Stomach smooth muscle (tissue), 2 donors: Measurements from ENCODE around the gene TRPM2.
A peak's percentile ranks its signal among the peaks of the same experiment; 100 is the strongest.

Source experiments
- H3K27ac ChIP-seq: one replicate; pipeline ENCODE4 v1.7.0; 2013; ENCODE audit warnings: mild to moderate bottlenecking, low read length, inconsistent platforms
- H3K27me3 ChIP-seq, 2 donors: one replicate each; pipeline ENCODE4 v1.7.0; 2013; ENCODE audit warnings: low read length in 2 of 2; ENCODE audit not compliant: insufficient read depth in 2 of 2, control insufficient read depth in 1 of 2
- H3K36me3 ChIP-seq, 2 donors: one replicate each; pipeline ENCODE4 v1.7.0; 2013; ENCODE audit warnings: low read length in 2 of 2; ENCODE audit not compliant: control insufficient read depth in 2 of 2, insufficient read depth in 2 of 2
- H3K4me1 ChIP-seq: one replicate; pipeline ENCODE4 v1.7.0; 2013; ENCODE audit warnings: low read length; ENCODE audit not compliant: control insufficient read depth, insufficient read depth
- H3K4me3 ChIP-seq, 2 donors: one replicate each; pipeline ENCODE4 v1.7.0; 2013; ENCODE audit warnings: low read length in 2 of 2
- H3K9ac ChIP-seq, 2 donors: one replicate each; pipeline ENCODE4 v1.7.0; 2013; ENCODE audit warnings: low read length in 2 of 2, mild to moderate bottlenecking in 1 of 2
- H3K9me3 ChIP-seq, 2 donors: one replicate each; pipeline ENCODE4 v1.7.0; 2013; ENCODE audit warnings: low read length in 2 of 2; ENCODE audit not compliant: control insufficient read depth in 2 of 2
- donor health status: healthy.
- donor health status: Pancreatic carcinoma.

TRPM2 gene

GRCh38 chr21:44484498-44485253, 131.3 kb downstream of the TRPM2 start:
- Histone ChIP-seq H3K27ac (no peak overlapping the region), H3K4me3 (no peak overlapping the region), H3K9me3 (no peaks in the 10 kb centered on the region), H3K9ac (no peak overlapping the region), H3K4me1 (no peaks in the 10 kb centered on the region), H3K27me3 (no peaks in the 10 kb centered on the region), H3K36me3 (no peaks in the 10 kb centered on the region)

GRCh38 chr21:44485254-44485793, 131.9 kb downstream of the TRPM2 start:
- Histone ChIP-seq H3K27me3 (no peaks in the 10 kb centered on the region), H3K36me3 (no peaks in the 10 kb centered on the region), H3K9me3 (no peaks in the 10 kb centered on the region), H3K9ac (no peak overlapping the region), H3K4me1 (no peaks in the 10 kb centered on the region), H3K4me3 (peak overlapping the region in 1 of 2 donors; percentile 29), H3K27ac (no peak overlapping the region)

- H3K4me3 ChIP-seq = peak overlapping the region in 1 of 2 donors; percentile 29
- no peaks in the 10 kb centered on the region for H3K4me1 ChIP-seq
- H3K9ac ChIP-seq = no peak overlapping the region
- H3K36me3 ChIP-seq = no peaks in the 10 kb centered on the region
- no peak overlapping the region for H3K27ac ChIP-seq
- no peaks in the 10 kb centered on the region for H3K9me3 ChIP-seq
- no peaks in the 10 kb centered on the region for H3K27me3 ChIP-seq
These were observed 132.4 kb downstream of the TRPM2 start for GRCh38 chr21:44485796-44486195.

- H3K4me1 ChIP-seq = no peaks in the 10 kb centered on the region
- no peaks in the 10 kb centered on the region for H3K9me3 ChIP-seq
- no peak overlapping the region for H3K9ac ChIP-seq
- no peaks in the 10 kb centered on the region for H3K36me3 ChIP-seq
- H3K27me3 ChIP-seq = no peaks in the 10 kb centered on the region
- H3K27ac ChIP-seq = no peak overlapping the region
- H3K4me3 ChIP-seq = no peak overlapping the region
These were observed 132.9 kb downstream of the TRPM2 start for GRCh38 chr21:44486302-44486701.

- H3K9ac ChIP-seq = no peak overlapping the region
- H3K4me3 ChIP-seq = no peak overlapping the region
- no peaks in the 10 kb centered on the region for H3K4me1 ChIP-seq
- no peaks in the 10 kb centered on the region for H3K36me3 ChIP-seq
- H3K27me3 ChIP-seq = no peaks in the 10 kb centered on the region
- H3K9me3 ChIP-seq = peaks cover 2 to 4% of the 10 kb centered on the region in 2 donors
- no peak overlapping the region for H3K27ac ChIP-seq
These were observed 134.4 kb downstream of the TRPM2 start for GRCh38 chr21:44487831-44488230.

- Histone ChIP-seq H3K27ac (no peak overlapping the region), H3K4me1 (no peaks in the 10 kb centered on the region), H3K9ac (no peak overlapping the region), H3K36me3 (no peaks in the 10 kb centered on the region), H3K4me3 (no peak overlapping the region), H3K27me3 (no peaks in the 10 kb centered on the region), H3K9me3 (peaks cover 6 to 11% of the 10 kb centered on the region in 2 donors)
These were observed 136.5 kb downstream of the TRPM2 start for GRCh38 chr21:44489962-44490361.

- Histone ChIP-seq H3K27me3 (no peaks in the 10 kb centered on the region), H3K27ac (no peak overlapping the region), H3K9me3 (peaks cover 6 to 11% of the 10 kb centered on the region in 2 donors), H3K9ac (no peak overlapping the region), H3K4me1 (no peaks in the 10 kb centered on the region), H3K36me3 (no peaks in the 10 kb centered on the region), H3K4me3 (no peak overlapping the region)
These were observed 137.0 kb downstream of the TRPM2 start for GRCh38 chr21:44490405-44490804.

GRCh38 chr21:44490816-44491215, 137.4 kb downstream of the TRPM2 start:
- H3K9me3 ChIP-seq = peaks cover 6 to 11% of the 10 kb centered on the region in 2 donors
- H3K4me3 ChIP-seq = no peak overlapping the region
- no peaks in the 10 kb centered on the region for H3K36me3 ChIP-seq
- no peak overlapping the region for H3K27ac ChIP-seq
- H3K4me1 ChIP-seq = no peaks in the 10 kb centered on the region
- H3K27me3 ChIP-seq = no peaks in the 10 kb centered on the region
- no peak overlapping the region for H3K9ac ChIP-seq
